MM.1S (cell line): ENCODE results near the gene NEK6.

Source experiments
- DNase-seq: peaks from one replicate; pipeline ENCODE4 v3.0.0-alpha.2; 2015
- H2AFZ ChIP-seq: fragments of 300-600 bp; sonication (generic); 2 replicates; pipeline ENCODE4 v1.6.0; 2016; ENCODE audit warnings: antibody characterized with exemption, low read length
- H3F3A ChIP-seq: fragments of 300-600 bp; sonication (generic); 2 replicates; pipeline ENCODE4 v1.6.1; 2016; ENCODE audit warnings: mild to moderate bottlenecking, antibody characterized with exemption, low read length, moderate library complexity, mixed read lengths; ENCODE audit not compliant: insufficient read depth
- H3K27ac ChIP-seq: fragments of 300-600 bp; sonication (generic); 2 replicates; pipeline ENCODE4 v1.5.1; 2016; ENCODE audit warnings: mild to moderate bottlenecking, low read length
- H3K27me3 ChIP-seq: fragments of 300-600 bp; sonication (generic); replicated peaks from 2 replicates; pipeline ENCODE4 v1.6.0; 2016; ENCODE audit warnings: low read length; ENCODE audit not compliant: insufficient read depth
- H3K36me3 ChIP-seq: fragments of 300-600 bp; sonication (generic); replicated peaks from 2 replicates; pipeline ENCODE4 v1.6.1; 2016; ENCODE audit warnings: mild to moderate bottlenecking, low read length, mixed read lengths; ENCODE audit not compliant: insufficient read depth
- H3K4me1 ChIP-seq: fragments of 300-600 bp; sonication (generic); 2 replicates; pipeline ENCODE4 v1.6.1; 2016; ENCODE audit warnings: low read length, mixed read lengths
- H3K4me2 ChIP-seq: fragments of 300-600 bp; sonication (generic); 2 replicates; pipeline ENCODE4 v1.6.0; 2016; ENCODE audit warnings: low read depth, low read length
- H3K4me3 ChIP-seq: fragments of 300-600 bp; sonication (generic); 2 replicates; pipeline ENCODE4 v1.5.1; 2016; ENCODE audit warnings: low read length, mixed read lengths
- H3K79me2 ChIP-seq: fragments of 300-600 bp; sonication (generic); 2 replicates; pipeline ENCODE4 v1.6.1; 2016; ENCODE audit warnings: mixed run types, low read length, mixed read lengths
- H3K9ac ChIP-seq: fragments of 300-600 bp; sonication (generic); 2 replicates; pipeline ENCODE4 v1.6.1; 2016; ENCODE audit warnings: low read length, mixed read lengths
- H3K9me2 ChIP-seq: fragments of 300-600 bp; sonication (generic); replicated peaks from 2 replicates; pipeline ENCODE4 v1.6.1; 2016; ENCODE audit warnings: mild to moderate bottlenecking, low read length, mixed read lengths; ENCODE audit not compliant: insufficient read depth
- H3K9me3 ChIP-seq: fragments of 300-600 bp; sonication (generic); replicated peaks from 2 replicates; pipeline ENCODE4 v1.6.1; 2016; ENCODE audit warnings: mild to moderate bottlenecking, low read length, mixed read lengths; ENCODE audit not compliant: insufficient read depth
- H4K20me1 ChIP-seq: fragments of 300-600 bp; sonication (generic); 2 replicates; pipeline ENCODE4 v1.6.1; 2016; ENCODE audit warnings: mild to moderate bottlenecking, low read length, moderate library complexity, mixed read lengths; ENCODE audit not compliant: insufficient read depth
- CTCF ChIP-seq: fragments of 300-600 bp; sonication (generic); IDR thresholded peaks from 2 replicates; pipeline ENCODE4 v1.5.1; 2016; ENCODE audit warnings: antibody characterized with exemption, low read length, mixed read lengths
- EZH2 ChIP-seq: fragments of 300-600 bp; sonication (generic); optimal IDR thresholded peaks from 2 replicates; pipeline ENCODE3; 2017; ENCODE audit warnings: low read depth, mild to moderate bottlenecking, antibody characterized with exemption, low read length, mixed read lengths
- EZH2phosphoT487 ChIP-seq: fragments of 300-600 bp; sonication (generic); IDR thresholded peaks from 2 replicates; pipeline ENCODE4 v1.6.1; 2018; ENCODE audit warnings: antibody characterized with exemption, low read length

NEK6 gene

GRCh38 chr9:124337562-124337961, 79.8 kb downstream of the NEK6 start:
- no peak overlapping the region for H3K27ac ChIP-seq
- no peaks in the 10 kb centered on the region for H3F3A ChIP-seq
- no peaks in the 10 kb centered on the region for H4K20me1 ChIP-seq
- H3K9me2 ChIP-seq: no peaks in the 10 kb centered on the region
- H3K4me2 ChIP-seq: no peak overlapping the region
- no peaks in the 10 kb centered on the region for H3K79me2 ChIP-seq
- no peaks in the 10 kb centered on the region for H3K27me3 ChIP-seq
- TF ChIP-seq EZH2phosphoT487: no peak
- no peak for TF ChIP-seq CTCF
- no peak for TF ChIP-seq EZH2
- no peak overlapping the region for H2AFZ ChIP-seq
- no peak overlapping the region for H3K9ac ChIP-seq
- no peak overlapping the region for H3K4me3 ChIP-seq
- no peaks in the 10 kb centered on the region for H3K9me3 ChIP-seq
- H3K36me3 ChIP-seq: no peaks in the 10 kb centered on the region
- H3K4me1 ChIP-seq: no peaks in the 10 kb centered on the region
- no peak for DNase-seq

GRCh38 chr9:124339603-124340146, 81.9 kb downstream of the NEK6 start:
- Histone ChIP-seq H3K79me2 (no peaks in the 10 kb centered on the region), H4K20me1 (no peaks in the 10 kb centered on the region), H3K27ac (no peak overlapping the region), H3K36me3 (no peaks in the 10 kb centered on the region), H3K9ac (no peak overlapping the region), H3K4me2 (no peak overlapping the region), H3K9me2 (no peaks in the 10 kb centered on the region), H3F3A (no peaks in the 10 kb centered on the region), H3K4me3 (no peak overlapping the region), H3K4me1 (no peaks in the 10 kb centered on the region), H3K27me3 (no peaks in the 10 kb centered on the region), H2AFZ (no peak overlapping the region), H3K9me3 (no peaks in the 10 kb centered on the region)
- no peak for DNase-seq
- TF ChIP-seq EZH2phosphoT487: no peak
- no peak for TF ChIP-seq EZH2
- no peak for TF ChIP-seq CTCF

GRCh38 chr9:124340219-124341069, 82.7 kb downstream of the NEK6 start:
- Histone ChIP-seq H3K27ac (no peak overlapping the region), H3K9ac (no peak overlapping the region), H3K4me1 (no peaks in the 10 kb centered on the region), H3K79me2 (no peaks in the 10 kb centered on the region), H3K36me3 (no peaks in the 10 kb centered on the region), H3K27me3 (no peaks in the 10 kb centered on the region), H3K9me2 (no peaks in the 10 kb centered on the region), H2AFZ (no peak overlapping the region), H3K4me2 (no peak overlapping the region), H3K9me3 (no peaks in the 10 kb centered on the region), H3F3A (no peaks in the 10 kb centered on the region), H3K4me3 (no peak overlapping the region), H4K20me1 (no peaks in the 10 kb centered on the region)
- TF ChIP-seq CTCF (no peak), EZH2 (no peak), EZH2phosphoT487 (no peak)
- no peak for DNase-seq
